Measurements from ENCODE around the gene CFAP52. TPM values are rescaled to one million over a fixed set of nuclear protein-coding genes. Genes with fewer than 3 reads are reported as not detected.
A peak's percentile ranks its signal among the peaks of the same experiment; 100 is the strongest.

Gene CFAP52
- total and polyA plus RNA-seq, 2 donors (not counting 3 experiments of a cell fraction or from before 2014, with no cell fraction given): not detected

GRCh38 chr17:9577373-9577709, 899 bp downstream of the CFAP52 start:
- no peaks in the 10 kb centered on the region for H3K36me3 ChIP-seq (ENCODE audit: control insufficient read depth in 2 of 2, extremely low read depth in 1 of 2, insufficient read depth in 2 of 2, low read length in 2 of 2)
- BruUV-seq (replicated peaks): no TSS peak

More at GRCh38 chr17:9577373-9577709, 899 bp downstream of the CFAP52 start:
- intact Hi-C loops (cut with micrococcal nuclease): loop anchor here (1.0 kb wide), 1 partner anchor 191 kb away; no protein-coding TSS in a partner anchor
- Histone ChIP-seq H3K27ac (ENCODE audit: insufficient read depth, low read depth, low read length) (no peak overlapping the region), H3K27me3 (ENCODE audit: control insufficient read depth in 2 of 2, insufficient read depth in 2 of 2, low read length in 2 of 2) (no peaks in the 10 kb centered on the region), H3K4me3 (replicated peaks in 1 of 3; ENCODE audit: insufficient read depth in 1 of 3, low read depth in 1 of 3, low read length in 3 of 3) (no peak overlapping the region), H3K9ac (replicated peaks; ENCODE audit: extremely low read depth, insufficient read depth, low read length) (no peak overlapping the region), H3K9me1 (replicated peaks; ENCODE audit: control insufficient read depth, extremely low read depth, insufficient read depth, low read length) (no peaks in the 10 kb centered on the region), H3K4me1 (ENCODE audit: control insufficient read depth, extremely low read depth, insufficient read depth, low read length) (peaks cover 19% of the 10 kb centered on the region), H4K20me1 (replicated peaks; ENCODE audit: control insufficient read depth, extremely low read depth, insufficient read depth, low read length) (no peaks in the 10 kb centered on the region), H2AFZ (ENCODE audit: low read depth, low read length) (no peak overlapping the region), H3K9me3 (replicated peaks; ENCODE audit: control insufficient read depth, insufficient read depth, low read length) (no peaks in the 10 kb centered on the region), H3K79me2 (ENCODE audit: control insufficient read depth, insufficient read depth, low read length) (peaks cover 9% of the 10 kb centered on the region), H3K4me2 (ENCODE audit: insufficient read depth, low read length) (no peak overlapping the region)
- ChIA-PET POLR2A (no interaction called here), CTCF (interaction anchor here (0.6 to 5.6 kb wide), 16 partner anchors 9 to 1039 kb away, joined by 3 to 64 read pairs (median 5); no protein-coding TSS in a partner anchor)
- DNase-seq (ENCODE audit: low read depth, low spot score) (no peak), FAIRE-seq (peak; percentile 82)
- dilution Hi-C loops (cut with MboI; ENCODE audit: extremely low pct_ligation_motif_present, low sequenced_read_pairs): no loop called here
- TF ChIP-seq MAX (IDR thresholded peaks at IDR 0.05; ENCODE audit: insufficient read depth, insufficient read length) (no peak), MYC (IDR thresholded peaks at IDR 0.05; ENCODE audit: low read depth, low read length) (no peak), CTCF (IDR thresholded peaks at IDR 0.05; ENCODE audit: extremely low read depth in 1 of 2, insufficient read depth in 1 of 2, low read depth in 1 of 2, low read length in 2 of 2) (no peak), GATA2 (IDR thresholded peaks at IDR 0.05; ENCODE audit: insufficient read depth, insufficient read length, low read depth, low read length) (no peak), JUN (IDR thresholded peaks at IDR 0.05; ENCODE audit: borderline replicate concordance, insufficient read depth, insufficient read length, low read depth) (no peak), POLR2A (IDR thresholded peaks at IDR 0.05; ENCODE audit: low read depth, low read length) (no peak), FOS (IDR thresholded peaks at IDR 0.05; ENCODE audit: borderline replicate concordance, insufficient read depth, low read length) (no peak), EZH2 (IDR thresholded peaks at IDR 0.05; ENCODE audit: borderline replicate concordance, low read depth, low read length, severe bottlenecking) (no peak), POLR2AphosphoS5 (IDR thresholded peaks at IDR 0.05; ENCODE audit: insufficient read depth, low read depth, low read length) (no peak)

Measured in endothelial cell of umbilical vein (primary cell).